ENCODE results near the gene PPP1R14D.

Gene PPP1R14D

DNA sequence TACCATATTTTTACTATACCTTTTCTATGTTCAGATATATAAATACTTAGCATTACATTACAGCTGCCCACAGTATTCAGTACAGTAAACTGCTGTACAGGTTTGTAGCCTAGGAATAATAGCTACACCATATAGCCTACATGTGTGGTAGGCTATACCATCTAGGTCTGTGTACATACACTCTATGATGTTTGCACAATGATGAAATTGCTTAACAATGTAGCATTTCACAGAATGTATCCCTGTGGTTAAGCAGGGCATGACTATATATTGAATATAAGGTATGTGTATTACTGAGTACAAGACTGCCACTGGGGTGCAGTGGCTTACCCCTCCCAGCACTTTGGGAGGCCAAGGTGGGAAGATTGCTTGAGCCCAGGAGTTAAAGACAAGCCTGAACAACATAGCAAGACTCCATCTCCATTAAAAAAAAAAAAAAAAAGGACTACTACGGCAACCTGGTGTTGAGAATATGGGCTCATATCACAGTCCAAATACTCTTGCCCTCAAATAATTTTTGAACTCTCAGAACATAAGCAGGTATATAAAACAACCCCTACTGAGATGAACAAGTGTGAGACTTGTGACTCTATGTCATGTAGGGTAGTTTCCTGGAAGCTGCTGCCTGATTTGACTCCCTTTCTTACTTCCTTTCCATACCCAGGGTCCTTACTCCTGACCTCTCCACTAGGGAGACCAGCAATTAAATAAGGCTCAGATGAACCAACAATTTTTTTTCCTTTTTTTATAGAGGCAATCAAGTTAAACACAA lies 4.8 kb downstream of the PPP1R14D start:
- no peak for DNase-seq

DNA sequence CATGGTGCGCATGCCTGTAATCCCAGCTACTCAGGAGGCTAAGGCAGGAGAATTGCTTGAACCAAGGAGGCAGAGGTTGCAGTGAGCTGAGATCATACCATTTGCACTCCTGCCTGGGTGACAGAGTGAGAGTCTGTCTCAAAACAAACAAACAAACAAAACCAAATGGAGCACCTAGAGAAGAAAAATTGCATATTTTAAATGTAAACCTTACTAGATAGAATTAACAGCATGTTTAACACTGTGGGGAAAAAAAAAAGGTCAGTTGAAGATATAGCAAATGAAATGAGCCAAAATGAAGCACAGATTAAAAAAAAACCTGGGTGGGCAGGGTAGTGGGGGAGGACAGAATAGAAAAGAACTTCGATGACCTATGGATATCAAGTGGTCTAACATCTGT lies 7.3 kb downstream of the PPP1R14D start:
- no peak for DNase-seq

DNA sequence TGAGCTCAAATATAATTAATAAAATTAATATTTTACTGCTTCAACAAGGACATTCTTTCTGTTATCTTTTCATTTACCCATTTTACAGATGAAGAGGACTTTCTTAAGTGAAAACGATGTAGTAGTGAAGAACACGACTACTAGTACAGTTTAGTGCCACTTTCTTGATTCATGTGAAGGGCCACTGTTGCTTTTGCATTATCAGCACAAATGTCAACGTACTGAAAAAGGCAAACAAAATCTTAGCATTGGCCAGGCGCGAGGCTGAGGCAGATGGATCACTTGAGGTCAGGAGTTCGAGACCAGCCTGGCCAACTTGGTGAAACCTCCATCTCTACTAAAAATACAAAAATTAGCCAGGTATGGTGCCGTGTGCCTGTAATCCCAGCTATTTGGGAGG lies 9.5 kb downstream of the PPP1R14D start:
- no peak for DNase-seq

DNA sequence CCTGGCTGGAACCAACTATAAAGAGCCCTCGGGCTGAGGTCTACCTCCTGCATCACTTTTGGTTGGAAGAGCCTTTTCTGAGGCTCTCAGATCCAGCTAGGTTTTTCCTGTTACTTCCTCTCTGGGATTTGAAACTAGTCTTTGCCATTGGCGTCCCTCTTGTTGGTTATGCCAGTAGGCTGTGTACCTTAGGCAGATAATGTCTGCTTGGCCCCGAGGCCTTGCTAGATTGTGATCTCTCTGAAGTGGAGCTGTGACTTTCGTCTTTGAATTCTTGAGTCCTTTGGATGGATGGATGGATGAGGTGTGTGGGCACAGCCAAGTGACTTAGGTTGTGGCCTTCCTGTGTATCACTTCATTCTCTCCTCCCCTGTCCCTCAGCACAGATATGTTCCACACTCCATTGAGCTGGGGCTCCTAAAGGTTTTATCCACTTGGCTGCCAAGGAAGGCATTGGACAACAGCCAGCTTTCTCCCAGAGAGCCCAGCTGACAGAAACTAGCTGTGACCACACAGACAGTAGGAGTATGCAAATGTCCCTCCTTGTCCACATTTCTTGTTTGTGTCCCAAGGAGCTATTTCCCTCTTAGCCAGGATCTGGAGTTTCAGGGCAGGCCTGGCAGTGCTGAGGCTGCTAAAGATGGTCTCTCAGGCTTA lies 13.3 kb downstream of the PPP1R14D start:
- no peak for DNase-seq

DNA sequence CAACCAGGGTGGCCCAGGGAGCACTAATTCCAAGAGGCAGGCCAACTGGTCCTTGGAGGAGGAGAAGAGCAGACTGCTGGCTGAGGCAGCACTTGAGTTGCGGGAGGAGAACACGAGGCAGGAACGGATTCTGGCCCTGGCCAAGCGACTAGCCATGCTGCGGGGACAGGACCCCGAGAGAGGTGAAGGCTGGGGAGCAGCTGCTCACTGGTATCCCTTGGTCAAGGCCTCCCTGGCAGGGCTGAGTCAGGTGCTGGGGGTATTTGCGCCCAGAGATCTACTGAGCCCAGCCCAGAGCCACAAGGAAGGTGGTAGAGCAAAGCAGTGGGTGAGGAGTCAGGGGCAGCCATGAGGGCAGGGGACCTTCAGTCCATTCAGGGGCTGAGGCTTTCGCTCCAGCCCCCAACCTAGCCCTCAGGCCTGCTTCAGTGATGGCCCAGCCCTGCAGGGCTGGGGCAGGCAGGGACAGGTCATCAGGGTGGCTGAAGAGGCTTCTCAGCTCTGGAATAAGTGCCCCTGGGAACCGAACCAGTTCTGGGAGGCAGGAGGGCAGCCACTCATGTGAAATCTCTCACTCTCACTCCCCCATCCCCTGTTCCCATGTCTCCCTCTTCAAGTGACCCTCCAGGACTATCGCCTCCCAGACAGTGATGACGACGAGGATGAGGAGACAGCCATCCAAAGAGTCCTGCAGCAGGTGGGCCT lies 15.6 kb downstream of the PPP1R14D start:
- DNase-seq, result no peak

DNA sequence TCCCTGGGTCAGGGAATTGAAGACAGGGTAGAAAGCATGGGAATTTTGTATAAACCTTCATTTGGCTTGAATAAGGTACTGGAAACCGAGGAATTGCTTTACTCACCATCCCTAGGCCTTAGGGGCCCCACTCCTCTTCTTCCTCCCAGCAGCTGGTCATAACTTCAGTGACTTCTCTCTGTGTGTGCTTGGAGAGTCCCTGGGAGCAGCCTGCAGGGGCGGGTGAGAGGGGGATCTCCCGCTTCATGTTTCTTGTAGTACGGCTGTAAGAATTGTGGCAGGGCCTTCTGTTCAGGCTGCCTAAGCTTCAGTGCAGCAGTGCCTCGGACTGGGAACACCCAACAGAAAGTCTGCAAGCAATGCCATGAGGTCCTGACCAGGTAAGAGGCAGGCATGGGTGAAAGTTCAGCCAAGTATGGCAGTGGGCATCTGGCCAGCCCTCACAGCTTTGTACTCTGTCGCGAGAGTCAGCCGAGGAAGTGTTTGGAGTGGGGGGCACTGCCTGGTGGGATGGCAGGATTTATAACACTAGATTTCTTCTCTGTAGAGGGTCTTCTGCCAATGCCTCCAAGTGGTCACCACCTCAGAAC lies 19.6 kb downstream of the PPP1R14D start:
- no peak for DNase-seq

DNA sequence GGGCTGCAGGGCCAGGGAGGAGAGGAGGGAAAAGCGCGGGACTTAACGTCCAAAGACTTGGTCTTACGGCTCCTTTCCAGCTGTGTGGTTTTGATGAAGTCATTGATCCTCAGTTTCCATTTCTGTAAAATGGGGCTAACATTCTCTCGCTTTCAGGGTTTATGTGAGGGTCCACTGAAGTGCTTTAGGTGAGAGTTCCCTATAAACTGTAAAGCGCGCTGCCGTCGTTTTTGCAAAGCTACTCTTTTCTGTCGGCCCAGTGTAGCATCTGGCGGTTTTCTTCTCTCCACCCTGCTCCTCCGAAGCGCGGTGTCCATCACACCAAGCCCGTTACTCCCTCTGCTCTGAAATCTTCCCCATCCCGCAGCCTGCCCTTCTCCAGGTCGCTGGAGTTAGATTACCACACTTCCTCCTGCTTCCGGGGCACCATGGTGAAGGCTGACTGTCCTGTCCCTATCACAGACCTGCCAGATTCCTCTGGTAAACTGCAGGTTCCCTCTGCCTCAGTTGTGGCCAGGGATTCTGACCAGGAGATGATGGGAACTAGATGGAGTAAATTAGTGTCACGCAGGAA lies 20.5 kb downstream of the PPP1R14D start:
- no peak for DNase-seq

DNA sequence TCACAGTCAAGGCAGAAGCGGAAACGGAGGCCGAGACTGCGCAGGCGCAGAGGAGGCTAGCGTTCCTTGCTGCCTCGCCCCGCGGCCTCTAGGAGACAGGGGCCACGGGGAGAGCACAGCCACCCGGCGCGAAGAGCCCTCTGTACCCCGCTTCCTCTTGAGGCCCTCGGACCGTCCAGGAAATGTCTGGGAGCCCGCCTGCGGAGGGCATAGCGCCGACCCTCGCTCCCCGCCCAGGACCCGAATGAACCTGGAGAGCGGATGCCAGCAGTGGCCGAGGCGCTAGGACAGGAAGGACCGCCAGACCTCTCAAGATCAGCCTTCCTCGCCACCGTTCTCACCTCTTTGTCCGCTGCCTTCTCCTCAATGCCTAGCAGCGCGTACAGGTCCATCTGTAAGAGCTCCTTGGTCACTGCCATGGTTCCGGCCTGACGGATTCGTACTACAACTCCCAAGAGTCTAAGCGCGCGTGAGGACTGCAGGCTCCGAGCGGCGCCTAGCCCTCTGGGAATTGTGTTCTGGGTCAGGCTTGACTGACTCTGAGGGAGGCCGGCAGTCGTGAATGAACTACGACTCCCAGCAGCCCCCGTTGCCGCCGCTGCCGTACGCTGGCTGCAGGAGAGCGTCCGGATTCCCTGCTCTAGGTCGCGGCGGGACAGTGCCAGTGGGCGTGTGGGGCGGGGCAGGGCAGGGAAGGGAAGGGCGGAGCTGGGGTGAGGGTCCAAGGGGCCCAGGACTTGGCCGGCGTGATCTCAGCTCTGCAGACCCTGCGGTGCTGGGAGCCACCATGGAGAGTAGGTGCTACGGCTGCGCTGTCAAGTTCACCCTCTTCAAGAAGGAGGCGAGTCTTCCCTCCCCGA lies 21.2 kb downstream of the PPP1R14D start, which contains the start of the genes DNAJC17 and ZFYVE19:
TSS of gene DNAJC17 (minus strand) at position 446 of the 860 bp plus-strand sequence. CDS start at position 419, 27 bp downstream.
TSS of gene ZFYVE19 (plus strand) at position 62 of the 860 bp plus-strand sequence. CDS start at position 563, 501 bp downstream.
- peak; percentile 94 for DNase-seq

DNA sequence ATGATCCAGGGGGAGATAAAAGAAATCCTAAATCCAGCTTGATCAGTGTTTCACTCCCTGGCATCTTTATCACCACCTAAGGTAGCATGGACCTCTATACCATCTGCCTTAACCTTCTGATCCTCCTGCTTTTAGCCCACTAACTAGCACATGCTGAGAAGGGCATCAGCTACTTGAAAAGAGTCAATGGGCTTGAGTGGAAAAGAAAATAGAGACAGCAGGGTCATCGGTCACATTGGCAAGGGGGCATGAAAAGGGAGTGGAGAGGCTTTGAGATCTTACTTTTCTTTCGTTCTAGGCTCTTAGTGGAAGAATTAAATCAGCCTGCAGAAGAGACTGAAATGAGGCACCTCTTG lies 21.9 kb downstream of the PPP1R14D start:
- no peak for DNase-seq

DNA sequence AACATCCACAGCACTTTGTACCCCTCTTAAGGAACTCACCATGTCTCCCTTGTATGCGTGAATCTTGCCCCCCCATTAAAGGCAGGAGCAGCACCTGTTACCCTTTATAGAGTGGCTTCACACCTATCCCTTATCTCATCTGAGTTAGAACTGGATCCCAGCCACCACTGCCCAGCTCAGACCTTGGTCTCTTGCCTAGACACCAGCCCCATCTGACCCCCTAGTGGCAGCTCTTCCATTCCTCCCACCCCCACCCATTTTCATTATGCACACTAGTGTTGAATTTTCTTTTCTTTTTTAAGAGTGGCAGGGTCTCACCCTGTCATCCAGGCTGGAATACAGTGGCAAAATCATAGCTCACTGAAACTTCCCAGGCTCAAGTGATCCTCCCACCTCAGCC lies 24.8 kb downstream of the PPP1R14D start:
- DNase-seq, result no peak

DNA sequence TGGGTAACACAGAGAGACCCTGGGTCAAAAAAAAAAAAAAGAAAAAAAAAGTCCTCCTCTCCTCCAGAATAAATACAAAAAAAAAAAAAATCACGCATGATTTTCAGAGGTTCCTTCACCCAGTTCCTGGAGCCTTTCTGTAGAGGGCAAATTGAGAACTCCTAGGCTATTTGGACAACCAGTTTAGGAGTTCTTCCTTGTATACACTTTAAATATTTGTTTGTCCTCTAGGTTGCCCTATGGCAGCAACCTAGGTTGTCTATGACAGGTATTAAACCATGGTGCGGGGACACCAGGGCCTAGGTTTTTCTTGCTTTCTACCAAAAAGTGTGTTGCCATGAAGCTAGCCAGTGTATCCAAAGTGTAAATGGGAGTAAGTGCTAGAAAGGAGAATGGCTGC lies 25.4 kb downstream of the PPP1R14D start:
- DNase-seq, result no peak

DNA sequence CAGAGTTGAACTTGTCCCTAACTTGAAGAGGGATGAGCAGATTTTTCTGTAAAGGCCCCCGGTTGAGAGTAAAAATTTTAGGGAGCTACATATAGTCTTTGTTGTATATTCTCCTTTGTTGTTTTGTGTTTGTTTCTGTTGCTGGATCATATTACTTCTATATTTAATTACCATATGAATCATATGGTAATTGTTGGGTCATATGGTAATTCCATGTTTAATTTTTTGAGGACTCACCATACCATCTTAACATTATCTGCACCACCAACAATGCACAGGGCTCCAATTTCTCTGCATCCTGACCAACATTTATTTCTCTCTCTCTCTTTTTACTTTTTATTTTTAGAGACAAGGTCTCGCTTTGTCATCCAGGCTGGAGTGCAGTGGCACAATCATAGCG lies 29.0 kb downstream of the PPP1R14D start:
- no peak for DNase-seq

DNA sequence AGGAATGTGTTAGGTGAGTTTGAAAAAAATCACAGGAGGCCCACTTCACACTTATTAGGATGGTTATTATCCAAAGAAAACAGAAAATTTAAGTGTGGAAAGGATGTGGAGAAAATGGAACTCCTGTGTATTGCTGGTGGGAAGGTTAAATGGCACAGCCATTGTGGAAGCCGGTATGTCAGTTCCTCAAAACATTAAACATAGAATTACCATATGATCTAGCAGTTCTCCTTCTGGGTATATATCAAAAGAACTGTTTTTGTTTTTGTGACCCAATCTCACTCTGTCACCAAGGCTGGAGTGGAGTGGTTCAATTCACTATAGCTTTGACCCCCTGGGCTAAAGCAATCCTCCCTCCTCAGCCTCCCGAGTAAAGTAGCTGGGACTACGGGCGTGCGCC lies 32.0 kb downstream of the PPP1R14D start:
- no peak for DNase-seq

DNA sequence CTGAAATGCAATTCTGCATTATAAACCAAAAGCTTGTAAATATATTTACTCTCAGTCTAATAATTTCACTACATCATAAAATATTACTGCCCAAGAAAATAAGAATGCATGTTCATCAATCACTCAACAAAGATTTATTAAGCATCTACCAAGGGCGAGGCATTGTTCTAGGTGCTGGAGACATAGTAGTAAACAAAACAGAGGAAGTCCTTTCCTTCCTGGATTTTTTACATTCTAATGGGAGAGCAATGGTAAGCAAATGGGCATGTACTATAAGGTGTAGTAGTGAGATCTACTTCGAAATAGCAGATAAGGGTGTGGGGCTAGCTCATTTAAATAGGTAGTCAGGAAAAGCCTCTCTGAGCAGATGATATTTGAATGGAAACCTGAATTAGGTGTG lies 32.5 kb downstream of the PPP1R14D start:
- DNase-seq, result no peak

DNA sequence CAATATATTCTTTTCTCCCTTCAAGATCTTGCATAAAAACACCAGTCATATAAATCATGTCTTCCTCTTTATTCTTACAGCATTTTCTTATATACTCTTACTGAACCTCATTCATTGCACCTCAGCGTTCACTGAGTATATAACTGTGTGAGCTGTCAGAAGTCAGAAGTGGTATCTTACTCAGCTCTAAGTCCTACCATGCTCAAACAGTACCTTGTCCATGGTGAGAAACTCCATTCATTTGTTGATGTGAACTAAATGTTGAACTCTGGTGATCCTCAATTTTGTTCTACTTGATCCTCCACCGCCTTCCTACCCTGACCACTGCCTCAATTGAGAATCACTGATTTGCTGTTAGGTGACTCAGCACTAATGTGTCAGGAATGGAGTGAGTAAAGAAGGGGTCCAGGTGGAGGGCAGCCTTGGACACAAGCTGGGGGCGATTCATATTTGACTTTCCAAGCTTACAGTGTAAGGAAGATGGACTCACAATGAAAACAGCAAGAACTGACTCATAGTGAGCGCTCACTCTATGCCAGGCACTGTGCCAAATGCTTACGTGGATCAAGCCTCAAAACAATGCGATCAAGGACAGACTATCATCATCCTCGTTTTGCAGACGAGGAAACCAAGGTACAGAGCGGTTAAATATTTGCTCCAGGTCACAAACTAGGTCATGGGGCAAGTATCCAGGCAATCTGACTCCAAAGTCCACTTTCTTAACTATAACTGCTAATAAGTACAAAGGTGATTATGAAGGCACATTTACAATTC lies 35.1 kb downstream of the PPP1R14D start:
- no peak for DNase-seq

DNA sequence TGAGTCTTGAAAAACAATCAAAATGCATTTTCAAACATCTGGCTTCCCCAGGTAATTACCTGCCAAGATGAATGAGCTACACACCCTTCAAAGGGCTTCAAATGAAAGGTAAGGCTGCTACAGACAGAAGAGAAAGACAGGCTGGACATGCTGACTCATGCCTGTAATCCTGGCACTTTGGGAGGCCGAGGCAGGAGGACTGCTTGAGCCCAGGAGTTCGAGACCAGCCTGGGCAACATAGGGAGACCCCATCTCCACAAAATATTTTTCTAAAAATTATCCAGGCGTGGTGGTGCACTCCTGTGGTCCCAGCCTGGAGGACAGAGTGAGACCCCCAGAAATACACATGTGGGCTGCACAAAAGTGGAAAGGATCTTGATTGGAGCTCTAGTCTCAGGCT lies 36.1 kb downstream of the PPP1R14D start:
- no peak for DNase-seq

DNA sequence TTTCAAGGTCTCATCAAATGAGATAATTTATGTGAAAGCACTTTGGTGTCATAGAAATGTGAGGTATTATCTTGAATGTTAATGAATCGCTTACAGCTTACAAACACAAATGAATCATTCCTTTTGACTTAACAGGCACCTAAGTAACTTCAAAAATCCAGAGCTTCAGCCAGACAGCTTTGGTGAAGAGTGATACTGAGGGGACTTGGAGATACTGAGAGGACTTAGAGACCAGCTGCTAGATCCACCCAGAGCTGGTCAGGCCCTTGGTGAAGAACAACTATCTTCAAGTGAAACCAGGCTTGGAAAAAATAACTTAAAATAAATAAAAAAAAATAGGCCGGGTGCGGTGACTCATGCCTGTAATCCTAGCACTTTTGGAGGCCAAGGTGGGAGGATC lies 37.8 kb downstream of the PPP1R14D start:
- no peak for DNase-seq

DNA sequence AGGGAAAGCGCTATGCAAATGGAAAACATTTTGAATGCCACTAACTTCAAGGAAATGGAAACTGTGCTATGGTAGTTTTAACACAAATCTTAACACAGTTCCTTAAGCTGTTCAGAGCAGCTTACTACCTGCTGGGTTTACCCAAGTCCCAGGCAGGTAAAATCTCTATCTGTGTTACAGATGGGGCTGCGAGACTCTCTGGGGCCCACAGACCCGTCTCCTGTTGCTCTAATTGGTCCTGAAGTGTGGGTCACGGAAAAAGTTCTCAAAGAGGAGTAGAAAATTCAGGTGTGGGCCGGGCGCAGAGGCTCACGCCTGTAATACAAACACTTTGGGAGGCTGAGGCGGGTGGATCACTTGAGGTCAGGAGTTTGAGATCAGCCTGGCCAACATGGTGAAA lies 38.5 kb downstream of the PPP1R14D start:
- DNase-seq, result no peak

DNA sequence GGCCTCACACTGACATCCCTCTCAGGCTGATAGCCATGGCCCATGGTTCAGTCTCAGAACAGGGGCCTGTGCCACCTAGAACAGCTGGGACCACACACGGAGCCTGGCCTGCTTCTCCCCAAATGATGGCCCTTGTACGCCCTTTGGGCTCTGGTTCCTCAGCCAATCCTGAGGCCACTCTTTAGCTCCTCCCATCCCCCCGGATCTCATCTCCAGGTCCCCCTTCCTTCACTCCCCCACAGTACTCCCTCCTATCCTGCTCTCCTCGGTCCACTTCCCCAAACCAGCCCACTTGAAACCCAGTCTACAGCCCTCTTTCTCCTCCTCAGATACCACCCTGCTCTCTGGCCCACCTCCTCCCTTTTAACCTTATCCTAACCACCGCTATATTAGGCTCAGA lies 39.4 kb downstream of the PPP1R14D start:
- DNase-seq, result no peak

DNA sequence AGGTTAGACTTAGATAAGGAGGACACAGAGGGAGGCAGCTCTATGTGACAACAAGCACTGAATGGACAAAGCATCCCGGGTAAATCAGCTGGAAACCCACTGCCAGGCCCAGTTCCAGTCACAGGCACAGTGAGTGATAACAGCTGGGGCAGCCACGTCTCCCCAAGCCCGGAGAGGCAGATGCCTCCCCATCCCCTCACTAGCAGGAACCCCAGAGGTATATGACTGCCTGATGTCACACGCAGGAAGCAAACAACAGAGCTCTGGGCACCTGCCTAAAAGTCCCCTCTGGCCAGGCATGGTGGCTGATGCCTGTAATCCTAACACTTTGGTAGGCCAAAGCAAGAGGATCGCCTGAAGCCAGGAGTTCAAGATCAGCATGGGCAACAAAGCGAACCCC lies 40.5 kb downstream of the PPP1R14D start:
- DNase-seq, result no peak

DNA sequence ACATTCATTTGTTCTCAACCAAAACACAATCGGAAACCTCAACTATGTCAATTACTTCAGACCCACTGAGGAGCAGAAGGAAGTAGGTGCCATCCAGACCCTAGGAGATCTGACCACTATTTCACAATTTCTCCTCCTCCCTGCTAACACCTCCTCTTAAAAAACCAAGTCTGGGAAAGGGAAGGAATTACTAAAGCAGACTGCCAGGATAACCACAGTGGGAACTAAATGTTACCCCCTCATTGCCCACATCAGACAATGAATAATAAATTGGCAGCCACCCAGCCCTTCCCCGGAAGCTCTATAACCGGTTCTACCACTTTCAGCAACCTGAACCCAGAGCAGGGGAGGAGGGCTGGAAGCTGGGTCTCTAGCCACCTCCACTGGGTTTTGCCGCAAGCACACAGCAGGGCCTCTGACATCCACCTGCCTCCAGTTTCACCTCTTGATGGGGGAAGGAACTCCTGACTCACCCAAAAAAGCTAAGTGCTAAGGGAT lies 41.1 kb downstream of the PPP1R14D start:
- DNase-seq, result peak; percentile 40

Data from right kidney (tissue), 1 donor.